Measurements from ENCODE around the gene FAM43B.

The FAM43B gene

GRCh38 chr1:20552728-20553445 lies 514 bp downstream of the FAM43B start:
- DNase-seq: no peak

GRCh38 chr1:20555025-20555757 lies 2.8 kb downstream of the FAM43B start:
- peak; percentile 16 for DNase-seq

- DNase-seq: no peak
Measured at GRCh38 chr1:20555758-20556120, 3.4 kb downstream of the FAM43B start.

DNA sequence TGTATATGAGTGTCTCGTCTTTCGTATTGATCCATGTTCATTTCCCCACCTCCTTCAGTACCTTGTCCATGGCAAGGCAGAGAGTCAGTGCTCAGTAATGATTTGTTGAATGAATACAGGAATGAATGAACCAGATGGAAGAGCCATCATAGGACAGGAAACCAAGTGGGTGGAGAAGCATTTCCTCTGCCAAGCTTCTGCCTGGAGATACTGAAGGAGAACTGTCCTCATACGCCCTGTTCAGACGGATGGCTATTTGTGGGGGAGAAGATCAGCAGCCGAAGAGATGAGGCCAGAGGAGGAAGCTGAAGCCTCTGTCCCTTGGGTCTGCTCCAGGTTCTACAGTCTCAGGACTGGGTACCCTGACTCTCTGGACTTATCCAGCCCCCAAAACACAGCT lies 5.8 kb downstream of the FAM43B start:
- DNase-seq: no peak

- DNase-seq: no peak
Measured at GRCh38 chr1:20560966-20561365, 8.6 kb downstream of the FAM43B start.

DNA sequence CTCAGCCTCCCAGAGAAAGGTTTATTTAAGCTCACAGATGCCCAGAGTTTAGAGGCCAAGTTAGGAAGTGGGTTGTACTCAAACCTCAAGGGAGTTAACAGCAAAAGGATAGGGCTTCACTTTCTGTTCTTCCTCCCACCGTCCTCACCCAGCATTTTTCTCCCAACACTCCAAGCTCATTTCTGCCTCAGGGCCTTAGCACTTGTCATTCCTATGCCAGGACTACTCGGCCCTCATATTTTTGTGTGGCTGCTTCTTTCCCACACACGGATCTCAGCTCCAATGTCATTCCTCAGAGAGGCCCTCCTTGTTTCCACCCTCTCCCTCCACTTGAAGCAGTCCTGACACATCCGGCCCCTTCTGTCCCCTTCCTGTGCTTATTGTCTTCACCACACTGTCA lies 12.9 kb downstream of the FAM43B start:
- DNase-seq: no peak

GRCh38 chr1:20569523-20570098 lies 17.2 kb downstream of the FAM43B start:
- no peak for DNase-seq

DNA sequence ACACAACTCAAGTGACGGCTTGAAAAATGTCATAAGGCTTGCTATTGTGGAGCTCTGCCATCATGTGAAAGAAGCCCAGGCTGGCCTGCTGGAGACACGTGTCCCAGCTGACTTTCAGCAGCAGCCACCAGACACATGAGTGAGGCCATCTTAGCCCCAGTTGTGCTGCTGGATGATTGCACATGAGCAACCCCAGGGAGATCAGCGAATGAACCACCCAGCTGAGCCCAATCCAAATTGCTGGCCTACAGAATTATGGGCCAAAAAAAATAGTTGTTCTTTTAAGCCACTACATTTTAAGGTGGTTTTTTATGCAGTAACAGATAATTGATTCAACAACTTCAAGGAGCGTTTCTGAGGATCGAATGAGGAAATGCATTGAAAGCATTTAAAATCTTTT lies 19.1 kb downstream of the FAM43B start:
- no peak for DNase-seq

DNA sequence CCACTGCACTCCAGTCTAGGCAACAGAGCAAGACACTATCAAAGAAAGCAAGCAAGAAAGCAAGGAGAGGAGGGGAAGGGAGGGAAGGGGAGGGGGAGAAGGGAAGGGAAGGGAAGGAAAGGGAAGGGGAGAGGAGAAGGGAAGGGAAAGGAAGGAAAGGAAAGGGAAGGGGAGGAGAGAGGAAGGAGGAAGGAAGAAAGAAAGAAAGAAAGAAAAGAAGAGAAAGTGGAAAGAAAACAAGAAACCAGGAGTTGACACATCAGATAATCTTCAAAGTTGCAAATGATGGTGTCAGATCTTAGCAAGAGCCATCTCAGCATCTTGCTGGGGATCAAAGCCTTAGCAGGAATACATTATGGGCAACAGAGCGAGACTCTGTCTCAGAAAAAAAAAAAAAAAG lies 21.6 kb downstream of the FAM43B start:
- no peak for DNase-seq

- peak; percentile 40 for DNase-seq
Measured at GRCh38 chr1:20574686-20575540, 22.5 kb downstream of the FAM43B start.

DNA sequence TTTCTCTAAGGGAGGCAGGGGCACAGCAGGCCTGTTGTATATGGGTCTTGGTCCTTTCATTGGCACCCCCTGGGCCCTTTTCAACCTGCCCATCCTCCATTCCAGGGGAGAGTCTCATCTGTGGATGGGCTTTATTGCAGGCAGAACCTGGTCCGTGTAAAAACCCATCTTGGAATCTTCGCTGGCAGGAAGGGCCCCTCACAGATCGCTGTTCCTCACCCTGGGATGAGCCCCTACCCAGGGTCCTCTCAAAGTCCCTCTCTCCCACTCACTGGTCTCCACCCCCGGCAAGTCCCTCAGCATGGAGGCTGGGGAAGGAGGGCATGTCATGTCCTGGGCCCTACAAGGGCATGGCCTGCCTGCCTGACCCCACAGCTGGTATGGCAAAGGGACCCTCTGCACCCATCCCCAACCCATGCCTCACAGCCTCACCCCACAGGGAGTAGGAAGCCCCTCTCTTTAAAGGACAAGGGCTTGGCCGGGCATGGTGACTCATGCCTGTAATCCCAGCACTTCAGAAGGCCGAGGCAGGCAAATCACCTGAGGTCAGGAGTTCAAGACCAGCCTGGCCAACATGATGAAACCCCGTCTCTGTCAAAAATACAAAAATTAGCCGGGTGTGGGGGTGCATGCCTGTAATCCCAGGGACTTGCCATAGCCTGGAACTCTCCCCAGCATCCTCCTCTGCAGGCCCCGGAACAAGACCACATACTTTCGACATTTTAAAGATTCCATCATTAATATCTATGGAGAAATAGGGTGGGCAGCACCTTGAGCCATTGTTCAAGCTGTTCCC lies 23.4 kb downstream of the FAM43B start:
- no peak for DNase-seq

GRCh38 chr1:20578062-20578461 lies 25.7 kb downstream of the FAM43B start:
- DNase-seq: no peak

DNA sequence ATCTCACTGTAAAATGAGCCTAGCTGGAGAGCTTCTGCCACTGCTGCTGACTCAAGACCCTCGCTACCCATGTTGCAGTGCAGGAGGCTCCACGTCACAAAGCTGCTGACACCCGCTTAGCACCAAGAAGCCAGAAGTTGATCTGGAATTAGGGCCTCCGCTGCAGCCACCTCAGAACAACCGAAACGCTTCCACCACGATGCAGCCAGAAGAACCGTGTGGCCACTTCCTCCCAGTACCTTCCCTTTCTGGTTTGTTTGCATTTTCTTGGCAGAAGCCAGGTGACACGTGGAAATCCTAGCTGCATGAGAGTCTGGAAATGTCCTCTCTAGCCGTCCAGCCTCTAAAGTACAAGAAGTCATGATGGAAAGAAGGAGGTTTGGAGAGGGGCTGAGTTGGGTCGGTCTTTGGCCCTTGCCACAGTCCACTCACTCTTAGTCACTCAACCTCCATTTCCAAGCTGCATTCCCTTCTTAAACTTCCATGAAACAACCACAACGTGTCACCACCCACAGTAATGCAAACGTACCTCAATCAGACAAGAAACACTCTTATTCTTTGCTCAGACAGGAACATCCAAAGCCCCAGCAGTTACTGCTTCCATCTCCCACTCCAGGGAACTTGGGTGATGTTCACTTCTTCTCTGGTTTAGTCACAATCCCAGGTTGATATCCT lies 26.5 kb downstream of the FAM43B start:
- no peak for DNase-seq

- no peak for DNase-seq
Measured at GRCh38 chr1:20584890-20585289, 32.5 kb downstream of the FAM43B start.

GRCh38 chr1:20586953-20587660 lies 34.7 kb downstream of the FAM43B start:
- DNase-seq: no peak

GRCh38 chr1:20587661-20588053 lies 35.3 kb downstream of the FAM43B start:
- DNase-seq: no peak

DNA sequence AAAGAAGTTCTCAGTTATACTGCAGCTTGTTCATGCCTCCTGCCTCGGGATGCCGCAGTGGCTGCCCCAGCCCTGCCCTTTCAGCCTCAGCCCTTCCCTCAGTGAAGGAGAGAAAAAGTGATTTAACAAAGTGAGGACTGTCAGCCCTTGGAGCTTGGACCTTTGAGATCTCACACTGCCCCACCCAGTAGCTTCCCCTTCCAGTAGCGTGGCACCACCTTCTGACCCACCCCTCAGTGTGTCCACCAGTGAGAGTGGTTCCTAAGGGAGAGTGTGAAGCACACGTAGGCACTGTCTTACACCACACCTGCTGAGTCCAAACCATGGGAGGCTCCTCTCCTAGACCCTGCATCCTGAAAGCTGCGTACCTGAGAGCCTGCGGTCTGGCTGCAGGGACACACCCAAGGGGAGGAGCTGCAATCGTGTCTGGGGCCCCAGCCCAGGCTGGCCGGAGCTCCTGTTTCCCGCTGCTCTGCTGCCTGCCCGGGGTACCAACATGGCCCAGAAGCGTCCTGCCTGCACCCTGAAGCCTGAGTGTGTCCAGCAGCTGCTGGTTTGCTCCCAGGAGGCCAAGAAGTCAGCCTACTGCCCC lies 36.4 kb downstream of the FAM43B start, which contains the start of gene CDA:
CDA (plus strand) TSS at position 464 of the 592 bp plus-strand sequence; CDS start at position 497, 33 bp downstream.
- DNase-seq: no peak

DNA sequence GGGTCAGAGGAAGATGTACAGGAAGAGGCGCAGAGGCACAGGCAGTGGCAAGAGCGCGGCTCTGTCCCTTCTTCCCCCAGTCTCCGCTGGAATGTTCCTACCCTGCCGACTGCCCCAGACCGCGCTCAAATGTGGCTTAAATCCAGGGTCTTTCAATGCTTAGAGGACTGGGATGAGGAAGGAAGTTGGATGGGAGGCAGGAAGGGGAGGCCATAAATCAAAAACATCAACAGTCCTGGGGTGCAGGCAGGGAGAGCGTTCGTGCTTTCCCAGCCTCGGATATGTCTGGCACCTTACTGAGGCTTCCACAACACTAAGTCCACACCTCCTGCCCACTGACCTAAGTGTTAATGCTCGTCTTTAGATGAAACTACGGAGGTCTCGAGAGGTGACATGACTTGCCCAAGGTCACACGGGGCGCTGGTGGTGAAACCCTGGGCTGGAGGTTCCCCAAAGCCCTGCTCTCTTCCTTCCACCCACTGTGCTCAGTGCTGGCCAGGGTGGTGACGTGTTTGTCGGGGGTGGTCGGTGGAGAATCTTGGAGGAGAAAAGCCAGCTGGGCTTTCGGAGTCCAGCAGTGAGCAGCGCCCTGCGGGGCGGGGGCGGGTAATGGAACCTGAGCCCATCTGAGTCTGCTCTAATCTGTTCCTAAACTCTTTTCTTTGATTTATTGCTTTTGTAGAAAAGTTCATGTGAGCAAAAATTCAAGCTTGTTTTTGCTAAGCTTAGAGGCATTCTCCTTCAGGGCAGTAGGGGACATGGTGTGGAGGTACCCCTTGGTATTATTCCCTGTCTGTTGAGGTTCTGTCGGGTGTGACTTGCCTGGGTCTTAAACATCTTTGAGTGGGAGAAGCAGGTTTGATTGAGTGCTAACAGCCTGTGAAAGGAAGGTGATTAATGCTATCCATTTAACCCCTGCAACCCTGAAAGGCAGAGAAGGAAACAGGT lies 37.2 kb downstream of the FAM43B start:
- no peak for DNase-seq

- no peak for DNase-seq
Measured at GRCh38 chr1:20590306-20590777, 38.0 kb downstream of the FAM43B start.
